ENCODE measurements around the gene NKX2-2.
"Not testable (repeated sequence)": the region's sequence is repeated elsewhere in the genome, so short reads cannot be mapped to it uniquely, and the experiment has no call there.

Gene NKX2-2

GRCh38 chr20:21504323-21504722 is 9.5 kb downstream of the NKX2-2 start:
- peaks cover 51% of the 10 kb centered on the region for H3K27me3 ChIP-seq
- H3K36me3 ChIP-seq, result no peaks in the 10 kb centered on the region
- H4K20me1 ChIP-seq, result peaks cover 37% of the 10 kb centered on the region
- no peak overlapping the region for H3K27ac ChIP-seq
- no peak for TF ChIP-seq Cebpa-rat (IDR thresholded peaks at IDR 0.05)
- H3K9me3 ChIP-seq, result peaks cover 23% of the 10 kb centered on the region
- no peak overlapping the region for H3K4me2 ChIP-seq
- H3K4me3 ChIP-seq, result no peak overlapping the region
- peaks cover 29% of the 10 kb centered on the region for H3K4me1 ChIP-seq
- H3K9ac ChIP-seq, result no peak overlapping the region

GRCh38 chr20:21503345-21503744 is 10.5 kb downstream of the NKX2-2 start:
- Histone ChIP-seq H3K27ac (no peak overlapping the region), H3K36me3 (no peaks in the 10 kb centered on the region), H3K9me3 (peaks cover 17% of the 10 kb centered on the region), H3K27me3 (peaks cover 41% of the 10 kb centered on the region), H4K20me1 (peaks cover 29% of the 10 kb centered on the region), H3K9ac (no peak overlapping the region), H3K4me3 (no peak overlapping the region), H3K4me1 (peaks cover 27% of the 10 kb centered on the region), H3K4me2 (peak overlapping the region; percentile 61)
- no peak for TF ChIP-seq Cebpa-rat (IDR thresholded peaks at IDR 0.05)

DNA sequence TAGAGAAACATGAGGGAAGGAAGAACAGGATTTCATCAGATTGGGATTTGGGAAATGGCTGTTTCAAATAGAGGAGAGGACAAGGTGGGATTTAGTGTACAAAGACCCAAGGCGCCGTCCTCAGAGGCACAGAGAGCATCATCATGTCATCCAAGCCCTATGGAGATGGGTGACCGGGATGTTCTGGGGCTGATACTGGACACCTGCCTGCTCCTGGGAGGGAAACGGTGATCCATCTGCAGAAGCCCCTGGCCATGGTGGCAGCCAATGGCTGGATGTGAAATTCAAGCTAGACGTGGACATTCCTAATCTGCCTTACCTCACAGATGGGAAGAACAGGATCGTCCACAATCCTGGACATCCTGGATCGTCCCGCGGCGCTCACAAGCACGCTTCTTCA is 12.7 kb downstream of the NKX2-2 start:
- TF ChIP-seq Cebpa-rat (IDR thresholded peaks at IDR 0.05), result no peak
- no peak overlapping the region for H3K27ac ChIP-seq
- H3K27me3 ChIP-seq, result peaks cover 20% of the 10 kb centered on the region
- H3K9ac ChIP-seq, result no peak overlapping the region
- peaks cover 4% of the 10 kb centered on the region for H3K9me3 ChIP-seq
- peaks cover 24% of the 10 kb centered on the region for H3K4me1 ChIP-seq
- H4K20me1 ChIP-seq, result peaks cover 8% of the 10 kb centered on the region
- H3K36me3 ChIP-seq, result no peaks in the 10 kb centered on the region
- no peak overlapping the region for H3K4me2 ChIP-seq
- H3K4me3 ChIP-seq, result no peak overlapping the region

GRCh38 chr20:21500599-21500998 is 13.3 kb downstream of the NKX2-2 start:
- H3K27me3 ChIP-seq, result peaks cover 14% of the 10 kb centered on the region
- H3K4me1 ChIP-seq, result peaks cover 18% of the 10 kb centered on the region
- TF ChIP-seq Cebpa-rat (IDR thresholded peaks at IDR 0.05), result no peak
- H4K20me1 ChIP-seq, result peaks cover 3% of the 10 kb centered on the region
- H3K9me3 ChIP-seq, result no peaks in the 10 kb centered on the region
- H3K9ac ChIP-seq, result no peak overlapping the region
- no peak overlapping the region for H3K4me2 ChIP-seq
- no peak overlapping the region for H3K4me3 ChIP-seq
- no peak overlapping the region for H3K27ac ChIP-seq
- H3K36me3 ChIP-seq, result no peaks in the 10 kb centered on the region

- no peak for TF ChIP-seq Cebpa-rat (IDR thresholded peaks at IDR 0.05)
- Histone ChIP-seq H3K4me3 (no peak overlapping the region), H3K27me3 (peaks cover 4% of the 10 kb centered on the region; the same call in 1 of the 2 replicates), H3K9me3 (no peaks in the 10 kb centered on the region), H3K4me1 (peaks cover 16% of the 10 kb centered on the region), H4K20me1 (no peaks in the 10 kb centered on the region), H3K36me3 (no peaks in the 10 kb centered on the region), H3K4me2 (no peak overlapping the region), H3K9ac (no peak overlapping the region), H3K27ac (no peak overlapping the region)
Observed at GRCh38 chr20:21499641-21500040, 14.2 kb downstream of the NKX2-2 start.

GRCh38 chr20:21498635-21499034 is 15.2 kb downstream of the NKX2-2 start:
- H3K9me3 ChIP-seq, result no peaks in the 10 kb centered on the region
- no peak overlapping the region for H3K27ac ChIP-seq
- no peaks in the 10 kb centered on the region for H4K20me1 ChIP-seq

GRCh38 chr20:21498195-21498594 is 15.7 kb downstream of the NKX2-2 start:
- no peak overlapping the region for H3K4me3 ChIP-seq
- H3K4me2 ChIP-seq, result no peak overlapping the region
- H3K9me3 ChIP-seq, result no peaks in the 10 kb centered on the region
- no peak for TF ChIP-seq Cebpa-rat (IDR thresholded peaks at IDR 0.05)
- H3K9ac ChIP-seq, result no peak overlapping the region
- H3K27me3 ChIP-seq, result no peaks in the 10 kb centered on the region
- H3K36me3 ChIP-seq, result no peaks in the 10 kb centered on the region
- H3K27ac ChIP-seq, result no peak overlapping the region
- peaks cover 7% of the 10 kb centered on the region for H3K4me1 ChIP-seq
- no peaks in the 10 kb centered on the region for H4K20me1 ChIP-seq

More at GRCh38 chr20:21498635-21499034, 15.2 kb downstream of the NKX2-2 start:
- H3K4me2 ChIP-seq, result no peak overlapping the region
- no peak for TF ChIP-seq Cebpa-rat (IDR thresholded peaks at IDR 0.05)
- H3K4me1 ChIP-seq, result peaks cover 12% of the 10 kb centered on the region
- H3K36me3 ChIP-seq, result no peaks in the 10 kb centered on the region
- no peaks in the 10 kb centered on the region for H3K27me3 ChIP-seq
- H3K9ac ChIP-seq, result no peak overlapping the region
- no peak overlapping the region for H3K4me3 ChIP-seq

DNA sequence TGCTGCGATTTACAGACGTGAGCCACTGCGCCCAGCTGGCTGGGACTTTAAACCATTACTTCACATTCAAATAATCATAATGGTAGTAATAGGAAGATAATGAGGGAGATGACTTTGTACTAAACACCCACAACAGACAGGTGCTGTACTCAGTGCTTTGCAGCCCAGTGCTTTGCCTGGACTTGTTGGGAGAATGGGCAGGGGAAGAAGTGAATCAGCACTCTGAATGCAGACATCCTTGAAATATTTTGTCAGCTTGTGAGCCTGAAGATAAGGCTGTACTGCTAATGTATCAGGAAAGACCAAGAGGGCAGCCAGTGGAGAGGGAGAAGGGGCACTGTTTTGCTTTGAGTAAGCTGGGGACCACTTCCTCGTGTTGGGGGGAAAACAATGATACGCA is 17.4 kb downstream of the NKX2-2 start:
- Histone ChIP-seq H3K4me2 (no peak overlapping the region), H3K9me3 (no peaks in the 10 kb centered on the region), H3K9ac (no peak overlapping the region), H3K36me3 (no peaks in the 10 kb centered on the region), H3K27me3 (no peaks in the 10 kb centered on the region), H4K20me1 (no peaks in the 10 kb centered on the region), H3K4me1 (no peaks in the 10 kb centered on the region), H3K27ac (no peak overlapping the region), H3K4me3 (no peak overlapping the region)
- TF ChIP-seq Cebpa-rat (IDR thresholded peaks at IDR 0.05), result no peak

- Histone ChIP-seq H3K4me1 (peaks cover 8% of the 10 kb centered on the region; the same call in 1 of the 2 replicates), H3K9me3 (no peaks in the 10 kb centered on the region), H3K27me3 (no peaks in the 10 kb centered on the region), H3K4me3 (no peak overlapping the region), H4K20me1 (no peaks in the 10 kb centered on the region), H3K9ac (no peak overlapping the region), H3K4me2 (no peak overlapping the region), H3K36me3 (no peaks in the 10 kb centered on the region), H3K27ac (no peak overlapping the region)
- no peak for TF ChIP-seq Cebpa-rat (IDR thresholded peaks at IDR 0.05)
Observed at GRCh38 chr20:21493049-21493448, 20.8 kb downstream of the NKX2-2 start.

DNA sequence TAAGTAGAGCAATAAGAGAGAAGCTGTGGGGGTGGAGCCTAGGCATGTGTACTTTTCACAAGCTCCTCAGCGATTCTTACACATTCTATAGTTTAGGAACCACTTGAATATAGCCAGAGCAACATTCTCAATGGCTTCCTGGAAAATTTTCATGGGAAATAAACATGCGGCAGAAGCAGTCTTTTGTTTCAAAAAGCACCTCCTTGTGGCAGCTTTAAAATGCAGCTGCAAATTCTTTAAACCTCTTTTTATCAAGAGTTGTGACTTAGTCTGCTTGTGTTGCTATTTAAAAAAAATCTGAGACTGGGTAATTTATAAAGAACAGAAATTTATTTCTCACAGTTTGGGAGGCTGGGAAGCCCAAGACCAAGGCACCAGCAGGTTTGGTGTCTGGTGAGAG is 23.8 kb downstream of the NKX2-2 start:
- H3K27me3 ChIP-seq, result no peaks in the 10 kb centered on the region
- no peak overlapping the region for H3K4me3 ChIP-seq
- 0 out of 2 replicates have a peak, but pooled peaks cover 6% of the 10 kb centered on the region for H3K9me3 ChIP-seq
- H4K20me1 ChIP-seq, result no peaks in the 10 kb centered on the region
- H3K9ac ChIP-seq, result no peak overlapping the region
- H3K27ac ChIP-seq, result no peak overlapping the region
- peaks cover 8% of the 10 kb centered on the region; the same call in 1 of the 2 replicates for H3K4me1 ChIP-seq
- no peak overlapping the region for H3K4me2 ChIP-seq
- H3K36me3 ChIP-seq, result no peaks in the 10 kb centered on the region
- TF ChIP-seq Cebpa-rat (IDR thresholded peaks at IDR 0.05), result no peak

DNA sequence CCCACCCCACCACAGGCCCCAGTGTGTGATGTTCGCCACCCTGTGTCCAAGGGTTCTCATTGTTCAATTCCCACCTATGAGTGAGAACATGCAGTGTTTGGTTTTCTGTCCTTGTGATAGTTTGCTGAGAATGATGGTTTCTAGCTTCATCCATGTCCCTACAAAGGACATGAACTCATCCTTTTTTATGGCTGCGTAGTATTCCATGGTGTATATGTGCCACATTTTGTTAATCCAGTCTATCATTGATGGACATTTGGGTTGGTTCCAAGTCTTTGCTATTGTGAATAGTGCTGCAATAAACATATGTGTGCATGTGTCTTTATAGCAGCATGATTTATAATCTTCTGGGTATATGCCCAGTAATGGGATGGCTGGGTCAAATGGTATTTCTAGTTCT is 33.7 kb downstream of the NKX2-2 start:
- not testable (repeated sequence) for H3K4me3 ChIP-seq, H4K20me1 ChIP-seq, H3K9ac ChIP-seq, H3K36me3 ChIP-seq, H3K27ac ChIP-seq, H3K4me2 ChIP-seq, H3K4me1 ChIP-seq, H3K9me3 ChIP-seq, H3K27me3 ChIP-seq
